HepG2 (cell line): ENCODE measurements around the gene NEFH.

Experiments
- CTCF ChIP-seq: sonication (generic); formaldehyde crosslinking; IDR thresholded peaks from 2 replicates; pipeline ENCODE4 v1.5.0; 2020; ENCODE audit warnings: mild to moderate bottlenecking, missing genetic modification reagents, moderate library complexity
- GABPA ChIP-seq, 2 experiments: IDR thresholded peaks; 2 replicates each; pipeline ENCODE4 v1.6.1; 2011 to 2016; ENCODE audit warnings: low read depth in 2 of 2, low read length in 1 of 2, missing biosample characterization in 1 of 2, missing genetic modification characterization in 1 of 2
- MYC ChIP-seq: sonication (generic); formaldehyde crosslinking; IDR thresholded peaks from 2 replicates; pipeline ENCODE4 v1.9.0; 2021; ENCODE audit warnings: missing genetic modification reagents, borderline replicate concordance
- POLR2G ChIP-seq: fragments of 200-400 bp; formaldehyde crosslinking; IDR thresholded peaks from 2 replicates; pipeline ENCODE4 v1.6.1; 2018; ENCODE audit warnings: mild to moderate bottlenecking, low read depth, low read length, moderate library complexity
- SIX4 ChIP-seq: sonication (generic); formaldehyde crosslinking; IDR thresholded peaks from 2 replicates; pipeline ENCODE4 v1.4.0; 2020; ENCODE audit warnings: missing genetic modification reagents
- ZNF451 ChIP-seq: sonication (generic); formaldehyde crosslinking; IDR thresholded peaks from 2 replicates; pipeline ENCODE4 v1.5.0; 2020; ENCODE audit warnings: mild to moderate bottlenecking, missing genetic modification reagents

- no peak for TF ChIP-seq POLR2G
- TF ChIP-seq CTCF, result no peak
- TF ChIP-seq GABPA (IDR thresholded peaks at IDR 0.05; ENCODE audit: low read depth, low read length), result no peak
- TF ChIP-seq GABPA (CRISPR knock-in tag; IDR thresholded peaks at IDR 0.05; ENCODE audit: low read depth), result no peak
- TF ChIP-seq SIX4 (CRISPR knock-in tag), result no peak
- no peak for TF ChIP-seq MYC (CRISPR knock-in tag)
- TF ChIP-seq ZNF451, result no peak
Measured at GRCh38 chr22:29483254-29483653, 3.2 kb downstream of the NEFH start.
